Measurements from ENCODE around the gene THOC7. TPM values are rescaled to one million over a fixed set of nuclear protein-coding genes. Genes with fewer than 3 reads are reported as not detected.

Gene THOC7
- total RNA-seq, 1 experiment from 2014 or later: 53.0 TPM

- POLR2A ChIA-PET: no interaction called here
- peaks cover 7% of the 10 kb centered on the region; the same call in 1 of the 2 replicates for H3K9me3 Mint-ChIP-seq
- ATAC-seq (no peak), DNase-seq (ENCODE audit: low spot score) (no peak)
- H3K4me1 Mint-ChIP-seq: peaks cover 5% of the 10 kb centered on the region
- no peaks in the 10 kb centered on the region for H3K36me3 Mint-ChIP-seq
- TF ChIP-seq SMAD4 (CRISPR knock-in tag; IDR thresholded peaks at IDR 0.05) (no peak), CREB1 (CRISPR knock-in tag; IDR thresholded peaks at IDR 0.05) (no peak), ATF6 (CRISPR knock-in tag; IDR thresholded peaks at IDR 0.05) (no peak), NFE2L1 (CRISPR knock-in tag; IDR thresholded peaks at IDR 0.05) (no peak), MXD4 (CRISPR knock-in tag; IDR thresholded peaks at IDR 0.05; ENCODE audit: borderline replicate concordance) (no peak), HMGXB4 (CRISPR knock-in tag; IDR thresholded peaks at IDR 0.05) (no peak)
- H3K27me3 Mint-ChIP-seq (ENCODE audit: low read depth): no peaks in the 10 kb centered on the region; the same call in 1 of the 2 replicates
- CTCF ChIA-PET: interaction anchor here (1.0 kb wide), 1 partner anchor 457 kb away, joined by 5 read pairs; no protein-coding TSS in a partner anchor
- no peak overlapping the region for H3K4me3 Mint-ChIP-seq
- H3K27ac Mint-ChIP-seq: no peak overlapping the region
Measured at GRCh38 chr3:63808633-63809032, 55.0 kb downstream of the THOC7 start.

GRCh38 chr3:63807961-63808565, 55.5 kb downstream of the THOC7 start:
- ChIA-PET POLR2A (no interaction called here), CTCF (interaction anchor here (1.0 kb wide), 1 partner anchor 456 kb away, joined by 5 read pairs; no protein-coding TSS in a partner anchor)
- ATAC-seq: no peak
- no peaks in the 10 kb centered on the region for H3K4me1 Mint-ChIP-seq
- DNase-seq (ENCODE audit: low spot score): no peak
- H3K27ac Mint-ChIP-seq: no peak overlapping the region
- H3K27me3 Mint-ChIP-seq (ENCODE audit: low read depth): no peaks in the 10 kb centered on the region; the same call in 1 of the 2 replicates
- H3K36me3 Mint-ChIP-seq: no peaks in the 10 kb centered on the region
- TF ChIP-seq OVOL2 (CRISPR knock-in tag; IDR thresholded peaks at IDR 0.05; ENCODE audit: borderline replicate concordance) (no peak), ZBTB43 (CRISPR knock-in tag; IDR thresholded peaks at IDR 0.05) (no peak), ZNF121 (CRISPR knock-in tag; IDR thresholded peaks at IDR 0.05) (no peak), GRHL2 (CRISPR knock-in tag; IDR thresholded peaks at IDR 0.05; ENCODE audit: insufficient replicate concordance, severe bottlenecking) (no peak), CDX4 (CRISPR knock-in tag; IDR thresholded peaks at IDR 0.05; ENCODE audit: borderline replicate concordance) (no peak), NFYB (CRISPR knock-in tag; conservative IDR thresholded peaks at IDR 0.05; ENCODE audit: low read depth) (no peak), ZNF532 (CRISPR knock-in tag; IDR thresholded peaks at IDR 0.05; ENCODE audit: borderline replicate concordance) (no peak), ATF6 (CRISPR knock-in tag; IDR thresholded peaks at IDR 0.05) (no peak), ZNF425 (CRISPR knock-in tag; conservative IDR thresholded peaks at IDR 0.05) (no peak), AR (CRISPR knock-in tag; IDR thresholded peaks at IDR 0.05) (no peak)
- peaks cover 7% of the 10 kb centered on the region; the same call in 1 of the 2 replicates for H3K9me3 Mint-ChIP-seq
- no peak overlapping the region for H3K4me3 Mint-ChIP-seq
